Neuronal stem cell (in vitro differentiated cells): ENCODE data around the gene SLC38A7.

Source experiments
- DNase-seq: peaks from one replicate; pipeline ENCODE4 v3.0.0-alpha.2; 2013; ENCODE audit warnings: low spot score
- H2AFZ ChIP-seq: one replicate; pipeline ENCODE4 v1.6.1; 2013; ENCODE audit warnings: mild to moderate bottlenecking, low read length, inconsistent platforms
- H2AK5ac ChIP-seq: 2 replicates; pipeline ENCODE4 v1.6.1; 2013; ENCODE audit warnings: low read depth, mild to moderate bottlenecking, inconsistent platforms, low read length, moderate library complexity, mixed read lengths
- H2BK120ac ChIP-seq: 2 replicates; pipeline ENCODE4 v1.6.1; 2013; ENCODE audit warnings: low read depth, mild to moderate bottlenecking, inconsistent platforms, low read length, moderate library complexity, mixed read lengths
- H2BK12ac ChIP-seq: one replicate; pipeline ENCODE4 v1.6.1; 2013; ENCODE audit warnings: low read length, inconsistent platforms
- H2BK15ac ChIP-seq: 2 replicates; pipeline ENCODE4 v1.6.1; 2013; ENCODE audit warnings: mild to moderate bottlenecking, low read length, inconsistent platforms, mixed read lengths
- H2BK5ac ChIP-seq: one replicate; pipeline ENCODE4 v1.6.1; 2013; ENCODE audit warnings: inconsistent platforms, mild to moderate bottlenecking, low read length, moderate library complexity
- H3K14ac ChIP-seq: one replicate; pipeline ENCODE4 v1.6.1; 2013; ENCODE audit warnings: low read length, inconsistent platforms
- H3K18ac ChIP-seq: 2 replicates; pipeline ENCODE4 v1.6.1; 2013; ENCODE audit warnings: low read length, inconsistent platforms
- H3K23ac ChIP-seq: 2 replicates; pipeline ENCODE4 v1.6.1; 2013; ENCODE audit warnings: low read depth, mild to moderate bottlenecking, mixed read lengths, low read length, inconsistent platforms; ENCODE audit not compliant: poor library complexity
- H3K27ac ChIP-seq: replicated peaks from 3 replicates; pipeline ENCODE4 v1.5.1; 2013; ENCODE audit warnings: low read length, inconsistent platforms
- H3K27me3 ChIP-seq, 3 experiments: 2 replicates each; pipeline ENCODE4 v1.6.1; 2013; ENCODE audit warnings: low read length in 3 of 3, mild to moderate bottlenecking in 2 of 3, inconsistent platforms in 1 of 3, low read depth in 1 of 3, mixed read lengths in 1 of 3, moderate library complexity in 1 of 3; ENCODE audit not compliant: control insufficient read depth in 3 of 3, insufficient read depth in 3 of 3
- H3K36me3 ChIP-seq, 2 donors: replicated peaks in 1 of 2; 2 replicates each; pipeline ENCODE4 v1.6.1; 2013; ENCODE audit warnings: low read length in 2 of 2; ENCODE audit not compliant: control insufficient read depth in 2 of 2, insufficient read depth in 2 of 2
- H3K4ac ChIP-seq: 2 replicates; pipeline ENCODE4 v1.6.1; 2013; ENCODE audit warnings: inconsistent platforms, mild to moderate bottlenecking, low read length, moderate library complexity
- H3K4me1 ChIP-seq, 2 donors: 1 replicate in 1 of 2; 2 replicates in 1 of 2; pipeline ENCODE4 v1.6.1; 2013; ENCODE audit warnings: low read length in 2 of 2, low read depth in 1 of 2; ENCODE audit not compliant: control insufficient read depth in 2 of 2, insufficient read depth in 1 of 2
- H3K4me2 ChIP-seq: one replicate; pipeline ENCODE4 v1.6.1; 2013; ENCODE audit warnings: mild to moderate bottlenecking, low read length, inconsistent platforms; ENCODE audit not compliant: insufficient read depth, poor library complexity, severe bottlenecking
- H3K4me3 ChIP-seq, 2 donors: 2 replicates each; pipeline ENCODE4 v1.5.1; 2013; ENCODE audit warnings: low read length in 2 of 2, mild to moderate bottlenecking in 2 of 2, inconsistent platforms in 1 of 2, moderate library complexity in 1 of 2
- H3K79me1 ChIP-seq: one replicate; pipeline ENCODE4 v1.6.1; 2013; ENCODE audit warnings: low read depth, mild to moderate bottlenecking, inconsistent platforms, low read length, moderate library complexity
- H3K9ac ChIP-seq: one replicate; pipeline ENCODE4 v1.6.1; 2013; ENCODE audit warnings: mild to moderate bottlenecking, low read depth, low read length, inconsistent platforms; ENCODE audit not compliant: poor library complexity
- H3K9me3 ChIP-seq, 2 donors: replicated peaks in 1 of 2; 2 replicates each; pipeline versions ENCODE3 to v1.6.1; 2013; ENCODE audit warnings: low read length in 2 of 2, mild to moderate bottlenecking in 2 of 2, inconsistent platforms in 1 of 2, low read depth in 1 of 2, mixed read lengths in 1 of 2, moderate library complexity in 1 of 2; ENCODE audit not compliant: control insufficient read depth in 2 of 2, insufficient read depth in 1 of 2
- H4K8ac ChIP-seq: one replicate; pipeline ENCODE4 v1.6.1; 2013; ENCODE audit warnings: low read depth, mild to moderate bottlenecking, inconsistent platforms, low read length, moderate library complexity
- H4K91ac ChIP-seq: one replicate; pipeline ENCODE4 v1.6.1; 2013; ENCODE audit warnings: low read length, low read depth, mild to moderate bottlenecking, inconsistent platforms; ENCODE audit not compliant: poor library complexity
- WGBS, 2 donors: extraction: QIAGEN DNeasy Blood & Tissue Kit; methylation state at CpG; one replicate each; pipeline ENCODE4 v1.1.7; 2013; ENCODE audit warnings: missing lambda C conversion rate in 2 of 2, mixed read lengths in 1 of 2; ENCODE audit not compliant: insufficient read length in 2 of 2, insufficient replicate concordance in 1 of 2; ENCODE audit errors: extremely low coverage in 2 of 2; 5-methylcytosine and 5-hydroxymethylcytosine counted together

Gene SLC38A7

GRCh38 chr16:58713742-58714141, 29.2 kb upstream of the SLC38A7 start:
- Histone ChIP-seq H3K4me1 (no peaks in the 10 kb centered on the region), H3K9ac (no peak overlapping the region), H3K36me3 (peaks cover 40 to 91% of the 10 kb centered on the region in 2 donors), H3K27ac (no peak overlapping the region), H2BK15ac (no peak overlapping the region), H3K9me3 (no peaks in the 10 kb centered on the region), H3K27me3 (no peaks in the 10 kb centered on the region), H3K23ac (no peak overlapping the region), H2AK5ac (no peak overlapping the region), H2AFZ (no peak overlapping the region), H3K4ac (no peak overlapping the region), H2BK5ac (no peak overlapping the region), H3K14ac (no peak overlapping the region), H2BK120ac (no peak overlapping the region), H2BK12ac (no peak overlapping the region), H4K91ac (no peak overlapping the region), H4K8ac (no peak overlapping the region), H3K18ac (no peak overlapping the region), H3K4me3 (no peak overlapping the region), H3K79me1 (no peaks in the 10 kb centered on the region), H3K4me2 (no peak overlapping the region)
- no peak for DNase-seq
- WGBS, 2 donors, result no CpG with 5 or more reads among the region's 1 CpG

DNA sequence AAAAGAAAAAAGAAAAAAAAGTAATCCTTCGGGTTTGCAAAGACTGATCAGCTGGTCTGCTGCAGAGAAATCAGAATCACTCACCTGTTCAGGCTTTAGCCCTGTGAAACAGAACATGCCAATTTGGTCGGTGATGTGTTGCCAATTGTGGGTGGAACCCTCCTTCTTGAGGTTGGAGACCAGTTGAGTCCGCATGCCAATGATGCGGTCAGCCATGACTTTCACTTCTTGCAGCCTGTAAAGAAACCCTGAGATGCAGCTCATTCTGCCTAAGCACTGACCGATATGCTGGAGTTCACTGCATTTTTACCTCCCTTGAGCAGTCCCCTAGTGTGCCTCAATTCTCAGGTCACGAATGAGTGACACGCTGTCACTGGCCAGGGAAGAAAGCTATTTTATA, 24.8 kb upstream of the SLC38A7 start:
- Histone ChIP-seq H3K27ac (no peak overlapping the region), H3K9me3 (no peaks in the 10 kb centered on the region), H3K79me1 (no peaks in the 10 kb centered on the region), H2BK120ac (no peak overlapping the region), H3K27me3 (no peaks in the 10 kb centered on the region), H4K8ac (no peak overlapping the region), H3K9ac (no peak overlapping the region), H2BK15ac (no peak overlapping the region), H3K4me1 (peaks cover 0 to 2% of the 10 kb centered on the region in 2 donors), H2BK12ac (no peak overlapping the region), H3K4ac (no peak overlapping the region), H2BK5ac (no peak overlapping the region), H3K14ac (no peak overlapping the region), H2AK5ac (no peak overlapping the region), H3K4me2 (no peak overlapping the region), H2AFZ (no peak overlapping the region), H3K23ac (no peak overlapping the region), H3K18ac (no peak overlapping the region), H3K36me3 (peaks cover 35 to 79% of the 10 kb centered on the region in 2 donors), H4K91ac (no peak overlapping the region), H3K4me3 (no peak overlapping the region)
- no peak for DNase-seq
- no CpG with 5 or more reads among the region's 7 CpGs for WGBS, 2 donors

DNA sequence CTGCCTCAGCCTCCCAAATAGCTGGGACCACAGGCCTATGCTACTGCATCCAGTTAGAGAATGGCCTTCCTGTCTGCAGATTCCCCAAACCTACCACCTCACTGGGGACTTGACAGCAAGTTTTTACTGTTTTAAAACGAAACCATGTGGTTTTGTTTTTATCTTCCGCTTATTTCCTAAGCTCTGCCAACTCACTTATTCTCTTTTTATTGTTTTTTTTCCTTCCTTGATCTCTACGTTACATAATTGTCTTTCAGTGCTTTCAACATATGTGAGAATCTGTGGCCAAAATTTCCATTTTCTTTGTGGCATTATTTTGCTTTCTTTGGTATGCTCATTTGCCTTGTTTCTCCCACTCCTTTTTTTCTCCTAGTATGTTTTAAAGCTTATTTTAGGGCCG, 14.6 kb upstream of the SLC38A7 start:
- Histone ChIP-seq H2BK15ac (no peak overlapping the region), H3K27ac (no peak overlapping the region), H2AFZ (no peak overlapping the region), H2AK5ac (no peak overlapping the region), H3K14ac (no peak overlapping the region), H3K4ac (no peak overlapping the region), H3K23ac (no peak overlapping the region), H3K9me3 (no peaks in the 10 kb centered on the region), H3K4me1 (no peaks in the 10 kb centered on the region), H3K79me1 (no peaks in the 10 kb centered on the region), H3K4me2 (no peak overlapping the region), H2BK120ac (no peak overlapping the region), H2BK12ac (no peak overlapping the region), H3K4me3 (no peak overlapping the region), H3K9ac (no peak overlapping the region), H2BK5ac (no peak overlapping the region), H4K91ac (no peak overlapping the region), H3K36me3 (no peaks in the 10 kb centered on the region), H3K18ac (no peak overlapping the region), H3K27me3 (peaks cover 0 to 3% (median 0%) of the 10 kb centered on the region in 3 experiments), H4K8ac (no peak overlapping the region)
- no CpG with 5 or more reads among the region's 4 CpGs for WGBS, 2 donors
- DNase-seq, result no peak

- Histone ChIP-seq H3K4me1 (no peaks in the 10 kb centered on the region), H2BK12ac (no peak overlapping the region), H3K27ac (no peak overlapping the region), H3K27me3 (peaks cover 0 to 3% (median 0%) of the 10 kb centered on the region in 3 experiments), H4K8ac (no peak overlapping the region), H2AFZ (no peak overlapping the region), H2AK5ac (no peak overlapping the region), H4K91ac (no peak overlapping the region), H3K9me3 (peaks cover 0 to 3% of the 10 kb centered on the region in 2 donors), H2BK5ac (no peak overlapping the region), H3K18ac (no peak overlapping the region), H3K36me3 (no peaks in the 10 kb centered on the region), H2BK15ac (no peak overlapping the region), H3K23ac (no peak overlapping the region), H3K4ac (no peak overlapping the region), H3K14ac (no peak overlapping the region), H2BK120ac (no peak overlapping the region), H3K79me1 (no peaks in the 10 kb centered on the region), H3K4me2 (no peak overlapping the region), H3K9ac (no peak overlapping the region), H3K4me3 (no peak overlapping the region)
- no peak for DNase-seq
- no CpG with 5 or more reads among the region's 1 CpG for WGBS, 2 donors
Measured at GRCh38 chr16:58695368-58695767, 10.8 kb upstream of the SLC38A7 start.
